HAP-1 (cell line): ENCODE data around the gene CD33.
A peak's percentile ranks its signal among the peaks of the same experiment; 100 is the strongest.

Experiments
- DNase-seq, 2 experiments: peaks; one replicate each; pipeline ENCODE4 v3.0.0-alpha.2; 2016 to 2020; ENCODE audit warnings: low spot score in 2 of 2
- H3K27me3 ChIP-seq: fragments of 250-450 bp; sonication (Bioruptor Pico); 2 replicates; pipeline ENCODE4 v1.5.1; 2020; ENCODE audit warnings: low read depth, mild to moderate bottlenecking, moderate library complexity
- H3K36me3 ChIP-seq: fragments of 250-450 bp; sonication (Bioruptor Pico); replicated peaks from 2 replicates; pipeline ENCODE4 v1.5.1; 2020; ENCODE audit warnings: mild to moderate bottlenecking
- H3K4me1 ChIP-seq: fragments of 250-450 bp; sonication (Bioruptor Pico); 2 replicates; pipeline ENCODE4 v1.5.1; 2020; ENCODE audit warnings: mild to moderate bottlenecking
- H3K4me3 ChIP-seq: fragments of 250-450 bp; sonication (Bioruptor Pico); 2 replicates; pipeline ENCODE4 v1.5.1; 2020; ENCODE audit warnings: mild to moderate bottlenecking, moderate library complexity
- H3K9me3 ChIP-seq: fragments of 250-450 bp; sonication (Bioruptor Pico); 2 replicates; pipeline ENCODE4 v1.5.1; 2020; ENCODE audit warnings: mild to moderate bottlenecking, moderate library complexity
- in situ Hi-C: fragments of 300-500 bp; cut with MboI; formaldehyde crosslinking; loops from 3 replicates; pipeline ENCODE4 v1.14.3; 2020; ENCODE audit warnings: low sequenced_read_pairs, inconsistent platforms, mixed read lengths

CD33 gene

DNA sequence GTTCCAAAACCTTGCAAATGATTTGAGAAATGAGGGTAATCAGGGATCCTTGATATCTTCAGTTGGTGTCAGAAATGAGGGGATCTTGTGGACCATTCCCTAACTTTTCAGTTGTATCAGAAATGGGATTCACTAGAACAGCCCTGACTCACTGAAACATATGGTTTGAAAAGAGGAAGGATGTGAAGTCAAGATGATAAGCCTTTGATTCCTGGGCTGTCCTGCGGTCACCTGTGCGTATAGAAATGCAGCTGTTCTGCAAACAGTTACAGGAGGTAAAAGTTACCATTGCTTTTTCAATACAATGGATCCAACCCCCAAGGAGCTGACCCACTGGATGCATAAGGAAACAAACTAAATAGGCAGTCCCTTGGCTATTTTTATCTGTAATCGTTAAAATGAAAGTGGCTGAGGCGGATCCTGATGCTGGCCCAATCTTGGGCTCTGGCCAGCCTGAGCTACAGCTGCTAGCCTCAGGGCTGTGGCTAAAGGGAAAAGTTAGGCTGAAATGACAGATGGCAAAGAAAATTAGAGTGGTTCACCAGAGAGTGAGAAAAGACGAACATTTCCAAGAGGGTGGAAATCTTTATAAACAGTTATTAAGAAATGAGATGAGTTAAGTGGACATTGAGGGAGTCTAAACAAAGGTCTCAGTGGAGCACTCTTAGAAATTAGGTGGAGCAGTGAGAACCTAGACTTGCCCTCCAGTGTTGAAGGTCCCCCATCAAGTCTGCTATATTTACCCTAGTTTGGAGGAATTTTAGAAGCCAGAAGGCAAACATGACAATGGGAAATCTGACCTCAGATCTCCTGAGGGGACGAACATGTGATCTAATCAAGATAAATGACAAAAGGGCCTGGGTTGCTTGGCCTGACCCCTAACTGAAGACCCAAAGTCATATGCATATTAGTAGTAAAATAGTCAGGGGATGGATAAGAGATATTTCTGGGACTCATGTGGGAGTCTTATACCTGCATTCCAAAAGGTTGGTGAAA, 33.6 kb downstream of the CD33 start:
- Histone ChIP-seq H3K4me1 (no peaks in the 10 kb centered on the region), H3K27me3 (peaks cover 7% of the 10 kb centered on the region; the same call in 1 of the 2 replicates), H3K9me3 (no peaks in the 10 kb centered on the region), H3K36me3 (no peaks in the 10 kb centered on the region), H3K4me3 (no peak overlapping the region)
- no peak for DNase-seq
- in situ Hi-C loops, result no loop called here

DNA sequence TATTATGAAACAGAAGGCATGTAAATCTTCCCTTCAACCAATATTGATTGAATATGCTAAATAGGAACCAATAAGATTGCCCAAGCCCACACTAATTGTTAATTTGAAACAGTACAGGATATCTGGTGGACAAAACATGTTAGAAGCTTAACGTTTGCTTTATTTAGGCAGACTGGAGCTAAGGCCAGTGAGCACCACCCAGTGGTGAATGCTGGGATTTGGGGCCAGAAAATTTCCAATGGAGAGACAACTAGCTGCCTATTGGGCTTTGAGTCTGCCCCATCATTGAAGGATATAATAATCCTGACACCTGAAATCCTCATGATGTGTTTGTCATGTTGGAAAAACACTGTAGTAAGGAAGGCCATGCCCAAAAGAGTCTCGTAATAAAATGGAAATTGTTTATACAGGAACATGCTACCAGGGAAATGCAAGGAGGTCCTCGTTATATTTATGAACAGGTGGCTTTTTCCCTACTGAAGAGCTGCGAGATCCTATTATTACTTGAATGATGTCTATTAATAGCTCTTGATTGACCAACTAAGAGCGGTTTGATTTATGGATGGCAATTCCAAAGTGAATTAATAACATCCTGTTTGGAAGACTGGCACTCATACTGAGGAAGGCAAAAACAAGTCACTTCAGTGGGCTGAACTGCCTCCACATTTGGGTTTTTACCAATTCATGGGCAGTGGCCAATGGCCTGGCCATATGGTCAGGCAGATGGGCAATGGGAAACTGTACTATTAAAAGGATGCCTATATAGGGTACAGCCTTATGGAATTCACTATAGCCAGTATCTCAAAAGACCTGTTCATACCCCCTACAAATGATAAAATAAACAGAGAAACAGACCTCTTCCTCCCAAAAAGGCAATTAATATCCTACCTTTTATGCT, 34.7 kb downstream of the CD33 start:
- Histone ChIP-seq H3K4me3 (no peak overlapping the region), H3K27me3 (peaks cover 7% of the 10 kb centered on the region; the same call in 1 of the 2 replicates), H3K4me1 (no peaks in the 10 kb centered on the region), H3K36me3 (no peaks in the 10 kb centered on the region), H3K9me3 (no peaks in the 10 kb centered on the region)
- in situ Hi-C loops, result no loop called here
- peak; percentile 16 to 51 for DNase-seq

DNA sequence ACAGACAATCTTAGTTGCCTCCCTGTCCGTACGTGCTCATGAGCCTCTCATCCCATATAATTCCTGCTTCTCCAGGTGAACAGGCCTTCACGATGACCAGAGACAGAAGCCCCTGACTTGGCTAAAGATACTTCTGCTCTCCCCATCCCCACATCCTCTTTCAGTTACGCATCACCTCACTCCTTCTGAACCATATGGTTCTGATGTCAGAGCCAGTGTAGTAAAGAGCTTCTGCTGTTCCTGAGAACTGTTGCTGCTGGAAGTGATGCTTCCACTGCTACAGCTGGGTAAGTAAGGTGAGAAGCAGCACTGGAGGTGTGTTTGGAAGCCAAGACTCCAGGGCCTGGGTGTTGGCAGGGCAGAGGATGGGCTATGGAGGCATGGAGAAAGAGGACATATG, 38.9 kb downstream of the CD33 start:
- peaks cover 7% of the 10 kb centered on the region; the same call in 1 of the 2 replicates for H3K27me3 ChIP-seq
- no peaks in the 10 kb centered on the region for H3K36me3 ChIP-seq
- DNase-seq, result no peak
- H3K4me3 ChIP-seq, result no peak overlapping the region
- in situ Hi-C loops, result no loop called here
- H3K4me1 ChIP-seq, result no peaks in the 10 kb centered on the region
- no peaks in the 10 kb centered on the region for H3K9me3 ChIP-seq

DNA sequence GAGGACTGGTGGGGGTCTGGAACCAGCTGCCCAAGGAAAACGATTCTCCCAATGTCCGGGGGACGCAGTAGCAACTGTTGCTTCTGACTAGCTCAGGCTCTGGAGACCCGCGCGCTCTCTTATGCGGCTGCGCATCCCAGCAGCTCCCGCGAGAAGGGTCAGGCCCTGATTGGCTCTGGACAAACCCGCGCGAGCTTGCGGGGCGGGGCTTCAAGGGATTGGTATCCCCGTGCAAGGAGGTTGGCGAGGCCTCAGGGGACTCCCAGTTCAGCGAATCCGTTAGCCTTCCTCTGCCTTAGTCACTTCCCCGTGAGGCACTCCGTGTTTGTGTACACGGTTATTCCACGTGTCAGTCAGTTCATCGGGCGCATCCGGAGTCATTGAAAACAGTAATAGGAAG, 46.2 kb downstream of the CD33 start:
- H3K4me3 ChIP-seq, result no peak overlapping the region

DNA sequence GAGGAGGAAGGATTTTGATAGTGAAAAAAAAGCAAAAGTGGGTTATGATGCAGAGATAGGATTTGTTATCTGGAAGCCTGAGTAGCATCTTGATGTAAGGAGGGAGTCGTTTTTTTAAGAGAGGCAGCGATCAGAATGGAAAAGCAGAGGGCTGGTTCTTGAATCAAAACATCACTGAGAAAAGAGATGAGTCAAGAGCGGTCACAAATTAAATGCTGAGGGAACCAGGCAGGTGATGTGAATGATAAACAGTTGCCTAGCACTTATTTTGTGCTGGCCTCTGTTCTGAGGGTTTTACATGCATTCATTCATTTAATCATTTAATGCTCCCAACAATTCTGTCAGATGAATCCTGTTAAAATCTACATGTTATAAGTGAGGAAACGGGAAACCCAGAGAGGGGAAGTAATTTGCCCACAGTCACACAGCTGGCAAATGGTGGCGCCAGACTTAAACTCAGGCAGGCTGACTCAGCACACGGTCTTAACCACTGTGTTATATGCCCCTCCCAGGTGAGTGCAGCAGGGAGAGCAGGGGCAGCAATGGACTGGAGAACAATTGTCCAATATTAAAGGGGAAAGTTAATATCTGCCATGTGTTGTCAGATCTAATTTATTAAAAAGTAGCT, 47.4 kb downstream of the CD33 start:
- H3K27me3 ChIP-seq, result no peaks in the 10 kb centered on the region
- in situ Hi-C loops, result no loop called here

More for the DNA sequence above, 46.2 kb downstream of the CD33 start:
- no peaks in the 10 kb centered on the region for H3K4me1 ChIP-seq
- DNase-seq, result no peak
- no peaks in the 10 kb centered on the region for H3K9me3 ChIP-seq
- in situ Hi-C loops, result no loop called here
- H3K27me3 ChIP-seq, result no peaks in the 10 kb centered on the region
- H3K36me3 ChIP-seq, result no peaks in the 10 kb centered on the region

DNA sequence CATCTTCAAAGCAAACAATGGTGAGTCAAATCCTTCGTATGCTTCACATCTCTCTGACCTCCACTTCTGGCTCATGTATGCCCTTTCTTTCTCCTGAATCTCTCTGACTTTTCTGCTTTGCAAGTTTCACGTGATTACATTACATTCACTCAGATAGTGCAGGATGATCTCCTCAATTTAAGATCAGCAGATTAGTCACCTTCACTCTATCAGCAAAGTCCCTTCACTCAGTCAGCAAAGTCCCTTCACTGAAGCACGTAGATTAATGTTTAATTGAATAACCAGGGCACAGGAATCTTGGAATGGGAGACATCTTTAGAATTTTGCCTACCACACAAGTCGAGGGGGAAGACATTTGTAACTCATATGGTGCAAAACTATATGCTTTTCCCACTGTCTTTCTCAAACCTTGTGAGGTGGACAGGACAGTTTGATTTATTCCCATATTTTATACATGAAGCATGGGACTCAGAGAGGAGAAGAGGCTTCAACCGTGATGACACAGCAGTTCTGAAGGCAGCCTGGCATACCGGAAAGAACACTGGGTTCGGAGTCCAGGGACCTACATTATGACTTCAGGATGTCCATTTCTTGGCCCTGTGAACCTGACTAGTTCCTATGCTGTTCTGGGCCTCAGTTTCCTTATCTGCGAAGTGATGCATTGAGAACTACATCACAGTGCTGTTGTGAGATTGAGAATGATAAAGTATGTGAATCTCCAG, 49.3 kb downstream of the CD33 start:
- H3K4me1 ChIP-seq, result no peaks in the 10 kb centered on the region
- no peaks in the 10 kb centered on the region for H3K9me3 ChIP-seq
- in situ Hi-C loops, result no loop called here
- no peak for DNase-seq
- no peak overlapping the region for H3K4me3 ChIP-seq
- H3K27me3 ChIP-seq, result no peaks in the 10 kb centered on the region
- H3K36me3 ChIP-seq, result no peaks in the 10 kb centered on the region

More for the DNA sequence above, 47.4 kb downstream of the CD33 start:
- no peaks in the 10 kb centered on the region for H3K36me3 ChIP-seq
- H3K4me3 ChIP-seq, result no peak overlapping the region
- H3K9me3 ChIP-seq, result no peaks in the 10 kb centered on the region
- DNase-seq, result no peak
- no peaks in the 10 kb centered on the region for H3K4me1 ChIP-seq

DNA sequence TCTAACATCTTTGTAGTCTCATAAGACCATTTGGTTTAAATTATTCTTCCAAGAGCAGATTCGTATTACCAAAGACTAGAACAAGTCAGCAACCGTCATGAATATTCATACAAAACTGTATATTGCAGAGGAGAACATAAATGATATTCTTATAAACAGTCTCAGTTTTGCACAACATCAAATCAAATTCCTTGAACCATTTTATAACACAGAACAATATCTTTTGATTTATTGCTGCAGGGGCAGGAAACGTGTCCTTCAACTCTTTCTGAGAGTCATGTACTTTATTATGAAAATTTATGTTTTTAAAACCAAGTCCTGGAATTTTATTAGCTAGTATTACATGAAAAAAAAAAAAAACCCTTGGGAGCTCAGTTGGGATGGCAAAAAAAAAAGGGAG, 52.2 kb downstream of the CD33 start:
- DNase-seq, result no peak

DNA sequence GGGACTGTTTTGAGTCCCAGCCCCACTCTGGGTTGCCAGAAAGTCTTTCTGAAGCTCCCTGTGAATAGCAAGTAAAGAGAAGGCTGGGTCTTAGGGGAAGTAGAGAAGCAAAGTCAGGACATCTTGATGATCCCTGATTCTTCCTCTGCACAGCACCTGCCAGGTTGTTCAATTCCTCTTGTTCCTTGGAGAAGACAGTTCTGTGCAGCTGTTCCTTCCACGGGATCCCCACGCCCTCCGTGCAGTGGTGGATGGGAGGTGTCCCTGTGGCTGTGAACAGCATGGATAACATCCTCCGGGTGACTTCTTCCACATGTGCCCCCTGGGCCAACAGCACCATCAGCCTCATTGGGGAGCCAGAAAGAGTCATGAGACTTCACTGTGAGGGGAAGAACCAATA, 57.5 kb downstream of the CD33 start:
- H3K4me3 ChIP-seq, result no peak overlapping the region
- no peak for DNase-seq
- no peaks in the 10 kb centered on the region for H3K36me3 ChIP-seq
- in situ Hi-C loops, result no loop called here
- no peaks in the 10 kb centered on the region for H3K27me3 ChIP-seq
- H3K4me1 ChIP-seq, result no peaks in the 10 kb centered on the region
- H3K9me3 ChIP-seq, result no peaks in the 10 kb centered on the region

More for the DNA sequence above, 52.2 kb downstream of the CD33 start:
- H3K36me3 ChIP-seq, result no peaks in the 10 kb centered on the region
- in situ Hi-C loops, result no loop called here
- H3K9me3 ChIP-seq, result no peaks in the 10 kb centered on the region
- H3K27me3 ChIP-seq, result no peaks in the 10 kb centered on the region
- H3K4me1 ChIP-seq, result no peaks in the 10 kb centered on the region
- no peak overlapping the region for H3K4me3 ChIP-seq

DNA sequence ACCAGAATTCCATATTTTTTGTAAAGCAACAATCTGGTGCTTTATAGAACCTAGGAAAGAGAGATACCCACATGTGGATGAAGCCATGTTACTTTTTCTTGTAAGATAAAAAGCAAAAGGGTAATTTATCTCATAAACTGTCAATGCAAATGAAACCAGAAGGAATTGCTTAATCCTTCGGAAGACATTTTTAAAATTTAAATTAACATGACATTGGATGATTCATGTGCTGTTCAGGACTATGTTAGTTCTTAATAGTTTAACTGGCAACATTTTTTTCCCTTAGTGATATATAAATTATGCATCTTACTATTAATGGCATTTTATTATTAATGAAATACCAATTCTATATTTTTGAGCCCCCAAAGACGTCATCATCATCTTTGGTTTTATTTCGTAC, 60.8 kb downstream of the CD33 start:
- DNase-seq, result no peak
- H3K9me3 ChIP-seq, result no peaks in the 10 kb centered on the region
- no peaks in the 10 kb centered on the region for H3K27me3 ChIP-seq
- in situ Hi-C loops, result no loop called here
- H3K4me3 ChIP-seq, result no peak overlapping the region
- no peaks in the 10 kb centered on the region for H3K4me1 ChIP-seq
- H3K36me3 ChIP-seq, result no peaks in the 10 kb centered on the region
